Stomach (tissue), 9 donors: Measurements from ENCODE around the gene DUSP9. TPM values are rescaled to one million over a fixed set of nuclear protein-coding genes. Genes with fewer than 3 reads are reported as not detected.
A peak's percentile ranks its signal among the peaks of the same experiment; 100 is the strongest.

Experiments used
- DNase-seq, 2 donors: peaks; one replicate each; pipeline versions ENCODE4 v3.0.0 to v3.0.0-alpha.2; 2013 to 2019
- H3K27ac ChIP-seq, 5 donors: fragments of 200-600 bp in 4 of 5; sonication (generic) in 4 of 5; one replicate each; pipeline ENCODE4 v1.5.1; 2013 to 2019; ENCODE audit warnings: mild to moderate bottlenecking in 1 of 5, moderate library complexity in 1 of 5
- H3K27me3 ChIP-seq, 3 donors: fragments of 200-600 bp; sonication (generic); one replicate each; pipeline ENCODE4 v1.5.1; 2017 to 2019; ENCODE audit warnings: mixed run types in 1 of 3
- H3K36me3 ChIP-seq, 4 donors: fragments of 200-600 bp; sonication (generic); 1 replicate in 3 of 4; 2 replicates in 1 of 4; pipeline ENCODE4 v1.5.1; 2016 to 2019
- H3K4me1 ChIP-seq, 4 donors: fragments of 200-600 bp; sonication (generic); one replicate each; pipeline ENCODE4 v1.5.1; 2016 to 2019
- H3K4me3 ChIP-seq, 4 donors: fragments of 200-600 bp; sonication (generic) in 3 of 4; one replicate each; pipeline ENCODE4 v1.5.1; 2016 to 2019; ENCODE audit warnings: mild to moderate bottlenecking in 1 of 4
- H3K9me3 ChIP-seq, 4 donors: fragments of 200-600 bp; sonication (generic); one replicate each; pipeline ENCODE4 v1.5.1; 2016 to 2019
- CTCF ChIP-seq, 7 experiments: fragments of 450-650 bp in 4 of 7; fragments of 200-600 bp in 3 of 7; sonication (generic) in 3 of 7; IDR thresholded peaks; one replicate each; pipeline ENCODE4 v1.5.1; 2016 to 2019; ENCODE audit warnings: antibody characterized with exemption in 7 of 7, control low read depth in 2 of 7, mild to moderate bottlenecking in 1 of 7
- EP300 ChIP-seq: sonication (generic); formaldehyde crosslinking; IDR thresholded peaks from one replicate; pipeline ENCODE4 v1.6.1; 2017; ENCODE audit warnings: antibody characterized with exemption
- POLR2A ChIP-seq, 4 donors: fragments of 450-650 bp; IDR thresholded peaks; one replicate each; pipeline ENCODE4 v1.6.1; 2016; ENCODE audit warnings: antibody characterized with exemption in 4 of 4, control low read depth in 2 of 4, mild to moderate bottlenecking in 1 of 4, moderate library complexity in 1 of 4
- POLR2AphosphoS5 ChIP-seq, 3 donors: sonication (generic); formaldehyde crosslinking; IDR thresholded peaks; one replicate each; pipeline ENCODE4 v1.6.1; 2016; ENCODE audit warnings: antibody characterized with exemption in 3 of 3
- WGBS, 5 donors: extraction: QIAGEN DNeasy Blood & Tissue Kit in 3 of 5; methylation state at CpG; one replicate each; pipeline versions ENCODE4 v1.1.5 to v1.1.7; 2013 to 2018; 5-methylcytosine and 5-hydroxymethylcytosine counted together
- intact Hi-C: fragments of 100-400 bp; cut with DNase I; formaldehyde crosslinking; loops from one replicate; pipeline ENCODE4 v1.15.1; 2023; ENCODE audit warnings: low total_unique reads
- polyA plus RNA-seq, 3 donors: library from polyadenylated mRNA; stranded (reverse); fragments of 200-250 nt; gene quantifications; one replicate each; pipeline ENCODE4 v1.2.3, GENCODE V29; 2013
- total RNA-seq, 5 donors: library from RNA; depleted of rRNA; stranded (reverse); fragments of >200 nt; gene quantifications; one replicate each; pipeline versions ENCODE4 v1.1.0 to v1.2.3, GENCODE V29; 2014 to 2016
- donor health status: healthy with polysubstance abuse.
- donor health status: Bipolar disorder and iron deficiency.
- donor health status: healthy.

DUSP9 gene
- total and polyA plus RNA-seq, 8 donors, result 0.18 to 0.25 TPM; not detected in 6

- peaks cover 8 to 21% (median 20%) of the 10 kb centered on the region in 3 donors for H3K27me3 ChIP-seq
- H3K4me1 ChIP-seq, result peaks cover 0 to 24% (median 20%) of the 10 kb centered on the region in 4 donors
These were observed 40.4 kb downstream of the DUSP9 start, which contains the start of gene SLC6A8 for GRCh38 chrX:153687121-153688039. Gene SLC6A8 (plus strand): TSS chrX:153687926. CDS start chrX:153688575, 649 bp downstream.

GRCh38 chrX:153688071-153688470 is 41.1 kb downstream of the DUSP9 start:
- intact Hi-C loops, result no loop called here
- Histone ChIP-seq H3K27me3 (peaks cover 8 to 21% (median 20%) of the 10 kb centered on the region in 3 donors), H3K27ac (peak overlapping the region in 1 of 5 donors; percentile 64), H3K36me3 (no peaks in the 10 kb centered on the region), H3K9me3 (peaks cover 0 to 11% (median 4%) of the 10 kb centered on the region in 4 donors), H3K4me3 (no peak overlapping the region), H3K4me1 (peaks cover 0 to 25% (median 20%) of the 10 kb centered on the region in 4 donors)
- TF ChIP-seq CTCF (IDR thresholded peaks at IDR 0.05), result no peak
- no peak for TF ChIP-seq POLR2A (IDR thresholded peaks at IDR 0.05)
- no peak for TF ChIP-seq POLR2AphosphoS5 (IDR thresholded peaks at IDR 0.05)
- no peak for TF ChIP-seq EP300
- WGBS, 5 donors, result 2 to 54% (median 35%) methylated on average over 4 to 29 of the region's 69 CpGs; no CpG with 5 or more reads in 2 of the 5 donors
- DNase-seq, result no peak

More at GRCh38 chrX:153687121-153688039, 40.4 kb downstream of the DUSP9 start, which contains the start of gene SLC6A8:
- Histone ChIP-seq H3K4me3 (peak within 1 kb of the TSS; percentile 45 to 50 (median 45)), H3K27ac (peak within 1 kb of the TSS in 3 of 5 donors; percentile 49 to 82 (median 74)), H3K9me3 (peaks cover 0 to 14% (median 4%) of the 10 kb centered on the region in 4 donors), H3K36me3 (no peaks in the 10 kb centered on the region)
- 1 to 41% (median 12%) methylated on average over 7 to 41 of the region's 66 CpGs for WGBS, 5 donors
- DNase-seq, result peak; percentile 74 to 83
- intact Hi-C loops, result no loop called here
- TF ChIP-seq CTCF (IDR thresholded peaks at IDR 0.05) (peak in 2 of 7 experiments; percentile 14 to 37), POLR2A (IDR thresholded peaks at IDR 0.05) (no peak), EP300 (no peak), POLR2AphosphoS5 (IDR thresholded peaks at IDR 0.05) (peak in 2 of 3 donors; percentile 22 to 51)

- WGBS, 5 donors, result 1 to 46% (median 9%) methylated on average over 11 to 50 of the region's 57 CpGs; no CpG with 5 or more reads in 1 of the 5 donors
- H3K27ac ChIP-seq, result peak overlapping the region in 2 of 5 donors; percentile 74 to 82
- intact Hi-C loops, result no loop called here
- no peak for TF ChIP-seq CTCF (IDR thresholded peaks at IDR 0.05)
- TF ChIP-seq POLR2A (IDR thresholded peaks at IDR 0.05), result no peak
- TF ChIP-seq POLR2AphosphoS5 (IDR thresholded peaks at IDR 0.05), result no peak
- no peak for TF ChIP-seq EP300
- no peak for DNase-seq
- H3K27me3 ChIP-seq, result peaks cover 8 to 21% (median 20%) of the 10 kb centered on the region in 3 donors
- peak overlapping the region; percentile 42 to 50 (median 45) for H3K4me3 ChIP-seq
- H3K36me3 ChIP-seq, result peaks cover 0 to 3% (median 0%) of the 10 kb centered on the region in 4 donors
- H3K9me3 ChIP-seq, result peaks cover 0 to 7% (median 2%) of the 10 kb centered on the region in 4 donors
- peaks cover 0 to 28% (median 20%) of the 10 kb centered on the region in 4 donors for H3K4me1 ChIP-seq
These were observed 41.5 kb downstream of the DUSP9 start for GRCh38 chrX:153688506-153688905.

- DNase-seq, result peak; percentile 53 to 57
- intact Hi-C loops, result no loop called here
- TF ChIP-seq CTCF (IDR thresholded peaks at IDR 0.05) (no peak), POLR2A (IDR thresholded peaks at IDR 0.05) (no peak), EP300 (no peak), POLR2AphosphoS5 (IDR thresholded peaks at IDR 0.05) (no peak)
These were observed 42.0 kb downstream of the DUSP9 start for GRCh38 chrX:153688911-153689590.

More at GRCh38 chrX:153688911-153689590, 42.0 kb downstream of the DUSP9 start:
- H3K27ac ChIP-seq, result peak overlapping the region in 2 of 5 donors; percentile 74 to 82
- H3K36me3 ChIP-seq, result peaks cover 0 to 8% (median 0%) of the 10 kb centered on the region in 4 donors
- 0 to 47% (median 40%) methylated on average over 1 to 42 of the region's 53 CpGs for WGBS, 5 donors
- H3K4me1 ChIP-seq, result peaks cover 0 to 28% (median 20%) of the 10 kb centered on the region in 4 donors
- H3K27me3 ChIP-seq, result peaks cover 8 to 21% (median 20%) of the 10 kb centered on the region in 3 donors
- peak overlapping the region; percentile 42 to 50 (median 45) for H3K4me3 ChIP-seq
- H3K9me3 ChIP-seq, result peaks cover 0 to 2% (median 0%) of the 10 kb centered on the region in 4 donors
